Keratinocyte (primary cell): Measurements from ENCODE around the gene KSR1. TPM values are rescaled to one million over a fixed set of nuclear protein-coding genes. Genes with fewer than 3 reads are reported as not detected.

ENCODE experiments used
- DNase-seq: peaks from one replicate; pipeline ENCODE4 v3.0.0-alpha.2; 2011; ENCODE audit warnings: low read depth, missing footprints, low spot score
- FAIRE-seq: peaks from 2 replicates; lab custom pipeline; 2011; peaks lifted over from hg19 to GRCh38; lab: Jason Lieb, UNC
- H2AFZ ChIP-seq: 2 replicates; pipeline ENCODE4 v1.6.0; 2012; ENCODE audit warnings: low read length, control low read depth, inconsistent platforms; ENCODE audit not compliant: control insufficient read depth
- H3K27ac ChIP-seq: 2 replicates; pipeline ENCODE4 v1.5.1; 2011; ENCODE audit warnings: low read length; ENCODE audit not compliant: control insufficient read depth, insufficient read depth
- H3K27me3 ChIP-seq: 3 replicates; pipeline ENCODE4 v1.6.0; 2011; ENCODE audit warnings: low read length; ENCODE audit not compliant: control insufficient read depth, insufficient read depth; ENCODE audit errors: extremely low read depth
- H3K36me3 ChIP-seq, 2 experiments: 2 replicates in 1 of 2; 3 replicates in 1 of 2; pipeline ENCODE4 v1.5.1; 2011; ENCODE audit warnings: low read length in 2 of 2, mild to moderate bottlenecking in 1 of 2; ENCODE audit not compliant: control insufficient read depth in 2 of 2, insufficient read depth in 2 of 2; ENCODE audit errors: extremely low read depth in 1 of 2
- H3K4me1 ChIP-seq: 3 replicates; pipeline ENCODE4 v1.5.1; 2011; ENCODE audit warnings: low read length; ENCODE audit not compliant: control insufficient read depth, insufficient read depth; ENCODE audit errors: extremely low read depth
- H3K4me2 ChIP-seq: 3 replicates; pipeline ENCODE4 v1.6.0; 2011; ENCODE audit warnings: low read depth, low read length; ENCODE audit not compliant: control insufficient read depth, insufficient read depth; ENCODE audit errors: extremely low read depth
- H3K4me3 ChIP-seq, 3 experiments: fragments of 200-600 bp in 1 of 3; sonication (generic) in 1 of 3; 2 replicates in 2 of 3; 3 replicates in 1 of 3; pipeline ENCODE4 v1.5.1; 2011 to 2016; ENCODE audit warnings: low read length in 3 of 3, mild to moderate bottlenecking in 3 of 3, control low read depth in 2 of 3, inconsistent platforms in 1 of 3, low read depth in 1 of 3, mixed read lengths in 1 of 3, mixed run types in 1 of 3, moderate library complexity in 1 of 3; ENCODE audit not compliant: control insufficient read depth in 2 of 3, insufficient read depth in 2 of 3; ENCODE audit errors: extremely low read depth in 1 of 3
- H3K79me2 ChIP-seq: 2 replicates; pipeline ENCODE4 v1.6.0; 2012; ENCODE audit warnings: low read length; ENCODE audit not compliant: control insufficient read depth, insufficient read depth
- H3K9ac ChIP-seq: 3 replicates; pipeline ENCODE4 v1.6.0; 2011; ENCODE audit warnings: low read length; ENCODE audit not compliant: control insufficient read depth, insufficient read depth; ENCODE audit errors: extremely low read depth
- H3K9me1 ChIP-seq: 3 replicates; pipeline ENCODE4 v1.6.0; 2011; ENCODE audit warnings: low read length; ENCODE audit not compliant: control insufficient read depth, insufficient read depth; ENCODE audit errors: extremely low read depth
- H3K9me3 ChIP-seq: 2 replicates; pipeline ENCODE4 v1.5.1; 2012; ENCODE audit warnings: low read depth, low read length; ENCODE audit not compliant: control insufficient read depth
- H4K20me1 ChIP-seq: 3 replicates; pipeline ENCODE4 v1.6.0; 2011; ENCODE audit warnings: low read length; ENCODE audit not compliant: control insufficient read depth, insufficient read depth; ENCODE audit errors: extremely low read depth
- CTCF ChIP-seq, 3 experiments: IDR thresholded peaks in 1 of 3; conservative IDR thresholded peaks in 1 of 3; optimal IDR thresholded peaks in 1 of 3; 2 replicates in 2 of 3; 3 replicates in 1 of 3; pipeline versions ENCODE3 to v1.5.1; 2011; ENCODE audit warnings: low read length in 3 of 3, mild to moderate bottlenecking in 3 of 3, moderate library complexity in 2 of 3, control low read depth in 1 of 3, inconsistent platforms in 1 of 3; ENCODE audit not compliant: insufficient read depth in 2 of 3; ENCODE audit errors: extremely low read depth in 1 of 3
- EZH2 ChIP-seq: IDR thresholded peaks from one replicate; pipeline ENCODE4 v1.6.1; 2012; ENCODE audit warnings: inconsistent platforms, mild to moderate bottlenecking, low read length, moderate library complexity
- dilution Hi-C: fragments of 300-500 bp; cut with MboI; formaldehyde crosslinking; loops from one replicate; pipeline ENCODE4 v1.7.0; 2020; ENCODE audit warnings: low sequenced_read_pairs; ENCODE audit not compliant: extremely low pct_ligation_motif_present
- polyA plus RNA-seq, 5 experiments: library from polyadenylated mRNA; depleted of rRNA in 3 of 5; stranded (reverse) in 3 of 5; stranded (forward) in 1 of 5; unstranded in 1 of 5; fragments of >200 nt; gene quantifications; 1 replicate in 1 of 5; 2 replicates in 3 of 5; 3 replicates in 1 of 5; pipeline versions ENCODE4 v1.2.1 to v1.2.3, GENCODE V29; 2011 to 2012; ENCODE audit warnings: missing spikeins in 2 of 5, low read depth in 1 of 5, low replicate concordance in 1 of 5

Gene KSR1
- polyA plus RNA-seq, 1 donor (not counting 4 experiments of a cell fraction or from before 2014, with no cell fraction given), result 1.3 TPM

- H3K36me3 ChIP-seq, result no peaks in the 10 kb centered on the region
- H3K27me3 ChIP-seq, result no peaks in the 10 kb centered on the region
- FAIRE-seq (no peak), DNase-seq (no peak)
- no peak overlapping the region for H3K27ac ChIP-seq
- H3K4me2 ChIP-seq, result no peak overlapping the region
- no peaks in the 10 kb centered on the region for H3K9me3 ChIP-seq
- H3K9me1 ChIP-seq, result no peaks in the 10 kb centered on the region
- no peak overlapping the region for H3K9ac ChIP-seq
- H3K4me1 ChIP-seq, result peaks cover 13% of the 10 kb centered on the region
- H3K4me3 ChIP-seq, result no peak overlapping the region
- TF ChIP-seq CTCF (optimal IDR thresholded peaks at IDR 0.05 in 1 of 3, IDR thresholded peaks at IDR 0.05 in 1 of 3, conservative IDR thresholded peaks at IDR 0.05 in 1 of 3; ENCODE audit: extremely low read depth in 1 of 3, insufficient read depth in 2 of 3, low read length in 3 of 3) (no peak), EZH2 (no peak)
- dilution Hi-C loops, result no loop called here
- H4K20me1 ChIP-seq, result no peaks in the 10 kb centered on the region
- H3K79me2 ChIP-seq, result no peaks in the 10 kb centered on the region
- no peak overlapping the region for H2AFZ ChIP-seq
These were observed 106.7 kb downstream of the KSR1 start for GRCh38 chr17:27562777-27563455.

GRCh38 chr17:27563532-27563931, 107.3 kb downstream of the KSR1 start:
- Histone ChIP-seq H2AFZ (no peak overlapping the region), H3K36me3 (no peaks in the 10 kb centered on the region), H3K9me3 (no peaks in the 10 kb centered on the region), H4K20me1 (no peaks in the 10 kb centered on the region), H3K9me1 (no peaks in the 10 kb centered on the region), H3K79me2 (no peaks in the 10 kb centered on the region), H3K9ac (no peak overlapping the region), H3K4me2 (no peak overlapping the region), H3K27me3 (no peaks in the 10 kb centered on the region), H3K27ac (no peak overlapping the region), H3K4me3 (no peak overlapping the region), H3K4me1 (peaks cover 13% of the 10 kb centered on the region)
- DNase-seq (no peak), FAIRE-seq (no peak)
- TF ChIP-seq EZH2 (no peak), CTCF (optimal IDR thresholded peaks at IDR 0.05 in 1 of 3, IDR thresholded peaks at IDR 0.05 in 1 of 3, conservative IDR thresholded peaks at IDR 0.05 in 1 of 3; ENCODE audit: extremely low read depth in 1 of 3, insufficient read depth in 2 of 3, low read length in 3 of 3) (no peak)
- dilution Hi-C loops, result no loop called here
